Measurements from ENCODE around the gene FBXL15. TPM values are rescaled to one million over a fixed set of nuclear protein-coding genes. Genes with fewer than 3 reads are reported as not detected.

The FBXL15 gene
- total and polyA plus RNA-seq, 9 of the 15 experiments (the other 6 are each of a cell fraction or from before 2014, with no cell fraction given): 0.08 to 25.9 (median 3.5) TPM

GRCh38 chr10:102461187-102462054 is 40.8 kb downstream of the FBXL15 start (continued):
- no peak for TF ChIP-seq SMARCC2 (IDR thresholded peaks at IDR 0.05; ENCODE audit: low read depth)
- no peak for TF ChIP-seq ZSCAN29 (IDR thresholded peaks at IDR 0.05)
- TF ChIP-seq HMBOX1 (IDR thresholded peaks at IDR 0.05): no peak
- TF ChIP-seq DIDO1 (tag; IDR thresholded peaks at IDR 0.05; ENCODE audit: low read depth): no peak
- no peak for TF ChIP-seq SAFB2 (IDR thresholded peaks at IDR 0.05; ENCODE audit: borderline replicate concordance, low read depth, low read length, severe bottlenecking)
- TF ChIP-seq XRCC5 (IDR thresholded peaks at IDR 0.05; ENCODE audit: low read depth, low read length): no peak
- no peak for TF ChIP-seq SFPQ (IDR thresholded peaks at IDR 0.05; ENCODE audit: low read depth, low read length)
- TF ChIP-seq BRD4 (IDR thresholded peaks at IDR 0.05): no peak
- no peak for TF ChIP-seq ZFP36 (IDR thresholded peaks at IDR 0.05; ENCODE audit: low read depth, low read length, partially characterized antibody)
- no peak for TF ChIP-seq LCOR (CRISPR knock-in tag; IDR thresholded peaks at IDR 0.05)
- no peak for TF ChIP-seq LARP7 (IDR thresholded peaks at IDR 0.05)
- TF ChIP-seq ZFX (CRISPR knock-in tag; IDR thresholded peaks at IDR 0.05): peak; percentile 40
- no peak for TF ChIP-seq ZNF224 (CRISPR knock-in tag; IDR thresholded peaks at IDR 0.05)
- TF ChIP-seq CC2D1A (IDR thresholded peaks at IDR 0.05): no peak
- no peak for TF ChIP-seq ZNF277 (CRISPR knock-in tag; IDR thresholded peaks at IDR 0.05; ENCODE audit: borderline replicate concordance)
- TF ChIP-seq ZNF347 (CRISPR knock-in tag; IDR thresholded peaks at IDR 0.05; ENCODE audit: low read depth): no peak
- TF ChIP-seq TAF1 (IDR thresholded peaks at IDR 0.05; ENCODE audit: control insufficient read depth, extremely low read depth, insufficient read depth, low read length, severe bottlenecking): peak; percentile 20
- TF ChIP-seq ELF2 (CRISPR knock-in tag; IDR thresholded peaks at IDR 0.05): no peak
- no peak for TF ChIP-seq PPARD (CRISPR knock-in tag; IDR thresholded peaks at IDR 0.05)
- TF ChIP-seq TBP (optimal IDR thresholded peaks at IDR 0.05; ENCODE audit: low read depth, low read length): peak; percentile 37
- TF ChIP-seq SNAPC5 (CRISPR knock-in tag; IDR thresholded peaks at IDR 0.05): no peak
- no peak for TF ChIP-seq ZNF57 (CRISPR knock-in tag; IDR thresholded peaks at IDR 0.05)
- TF ChIP-seq ZNF134 (CRISPR knock-in tag; conservative IDR thresholded peaks at IDR 0.05): no peak
- no peak for TF ChIP-seq STAG1 (CRISPR knock-in tag; IDR thresholded peaks at IDR 0.05; ENCODE audit: borderline replicate concordance)
- TF ChIP-seq HLTF (IDR thresholded peaks at IDR 0.05): no peak
- peak; percentile 56 for TF ChIP-seq SP1 (CRISPR knock-in tag; IDR thresholded peaks at IDR 0.05)
